HG03378 (cell line): Measurements from ENCODE around the gene PIF1.
A peak's percentile ranks its signal among the peaks of the same experiment; 100 is the strongest.

ENCODE experiments used
- ATAC-seq: cut with Tn5 transposase; IDR thresholded peaks from one replicate; pipeline ENCODE4 v1.9.1; 2021; ENCODE audit warnings: mild to moderate bottlenecking, moderate library complexity; ENCODE audit not compliant: unreplicated experiment

PIF1 gene

GRCh38 chr15:64825431-64826294 is at the start of gene PIF1:
TSS of gene PIF1 (minus strand) at chr15:64825647. CDS start at chr15:64824335, 1,312 bp downstream.
- ATAC-seq: peak; percentile 81

- ATAC-seq: no peak
Observed at GRCh38 chr15:64870353-64870752, 44.9 kb upstream of the PIF1 start.

- no peak for ATAC-seq
Observed at GRCh38 chr15:64869501-64869900, 44.1 kb upstream of the PIF1 start.

GRCh38 chr15:64865998-64866520 is 40.6 kb upstream of the PIF1 start:
- no peak for ATAC-seq

- no peak for ATAC-seq
Observed at GRCh38 chr15:64865126-64865997, 39.9 kb upstream of the PIF1 start.

GRCh38 chr15:64864068-64864467 is 38.6 kb upstream of the PIF1 start:
- ATAC-seq: no peak

- ATAC-seq: no peak
Observed at GRCh38 chr15:64862408-64862807, 37.0 kb upstream of the PIF1 start.

- no peak for ATAC-seq
Observed at GRCh38 chr15:64861960-64862359, 36.5 kb upstream of the PIF1 start.

- ATAC-seq: no peak
Observed at GRCh38 chr15:64861331-64861730, 35.9 kb upstream of the PIF1 start.

GRCh38 chr15:64859226-64859625 is 33.8 kb upstream of the PIF1 start:
- no peak for ATAC-seq

- no peak for ATAC-seq
Observed at GRCh38 chr15:64858021-64858575, 32.7 kb upstream of the PIF1 start.

GRCh38 chr15:64857421-64857820 is 32.0 kb upstream of the PIF1 start:
- no peak for ATAC-seq

GRCh38 chr15:64856429-64857145 is 31.1 kb upstream of the PIF1 start:
- no peak for ATAC-seq

- ATAC-seq: no peak
Observed at GRCh38 chr15:64855205-64855975, 29.9 kb upstream of the PIF1 start.

GRCh38 chr15:64854526-64854925 is 29.1 kb upstream of the PIF1 start:
- ATAC-seq: no peak

- no peak for ATAC-seq
Observed at GRCh38 chr15:64854041-64854440, 28.6 kb upstream of the PIF1 start.

GRCh38 chr15:64851503-64851840 is 26.0 kb upstream of the PIF1 start:
- no peak for ATAC-seq

GRCh38 chr15:64850778-64851502 is 25.5 kb upstream of the PIF1 start:
- ATAC-seq: no peak
